ENCODE measurements around the gene CFAP46. TPM values are rescaled to one million over a fixed set of nuclear protein-coding genes. Genes with fewer than 3 reads are reported as not detected.
"Not testable (repeated sequence)": the region's sequence is repeated elsewhere in the genome, so short reads cannot be mapped to it uniquely, and the experiment has no call there.

The CFAP46 gene
- total RNA-seq, 1 donor from 2014 or later, result 1.1 TPM

DNA sequence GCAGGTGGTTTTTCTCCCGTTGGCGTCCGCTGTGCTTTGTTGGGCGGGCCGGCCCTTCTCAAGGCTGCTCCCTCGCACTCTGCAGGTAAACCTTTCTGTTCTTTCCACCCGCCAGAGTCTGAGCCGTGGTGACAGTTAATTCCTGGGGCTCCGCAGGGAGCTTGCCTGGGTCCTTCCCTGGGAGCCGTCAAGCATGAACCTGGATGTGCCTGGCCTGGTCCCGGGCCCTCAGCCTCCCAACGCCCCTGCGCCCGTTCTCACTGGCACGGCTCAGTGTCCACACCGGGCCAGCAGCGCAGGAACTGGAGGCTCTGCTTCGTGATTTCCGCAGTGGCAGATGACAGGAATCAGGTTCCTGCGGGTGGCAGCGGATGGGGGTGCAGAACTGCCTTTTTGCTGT lies 145.5 kb downstream of the CFAP46 start:
- no peak for DNase-seq (ENCODE audit: low spot score)
- no peak for ATAC-seq
- intact Hi-C loops (cut with DNase I), result no loop called here

DNA sequence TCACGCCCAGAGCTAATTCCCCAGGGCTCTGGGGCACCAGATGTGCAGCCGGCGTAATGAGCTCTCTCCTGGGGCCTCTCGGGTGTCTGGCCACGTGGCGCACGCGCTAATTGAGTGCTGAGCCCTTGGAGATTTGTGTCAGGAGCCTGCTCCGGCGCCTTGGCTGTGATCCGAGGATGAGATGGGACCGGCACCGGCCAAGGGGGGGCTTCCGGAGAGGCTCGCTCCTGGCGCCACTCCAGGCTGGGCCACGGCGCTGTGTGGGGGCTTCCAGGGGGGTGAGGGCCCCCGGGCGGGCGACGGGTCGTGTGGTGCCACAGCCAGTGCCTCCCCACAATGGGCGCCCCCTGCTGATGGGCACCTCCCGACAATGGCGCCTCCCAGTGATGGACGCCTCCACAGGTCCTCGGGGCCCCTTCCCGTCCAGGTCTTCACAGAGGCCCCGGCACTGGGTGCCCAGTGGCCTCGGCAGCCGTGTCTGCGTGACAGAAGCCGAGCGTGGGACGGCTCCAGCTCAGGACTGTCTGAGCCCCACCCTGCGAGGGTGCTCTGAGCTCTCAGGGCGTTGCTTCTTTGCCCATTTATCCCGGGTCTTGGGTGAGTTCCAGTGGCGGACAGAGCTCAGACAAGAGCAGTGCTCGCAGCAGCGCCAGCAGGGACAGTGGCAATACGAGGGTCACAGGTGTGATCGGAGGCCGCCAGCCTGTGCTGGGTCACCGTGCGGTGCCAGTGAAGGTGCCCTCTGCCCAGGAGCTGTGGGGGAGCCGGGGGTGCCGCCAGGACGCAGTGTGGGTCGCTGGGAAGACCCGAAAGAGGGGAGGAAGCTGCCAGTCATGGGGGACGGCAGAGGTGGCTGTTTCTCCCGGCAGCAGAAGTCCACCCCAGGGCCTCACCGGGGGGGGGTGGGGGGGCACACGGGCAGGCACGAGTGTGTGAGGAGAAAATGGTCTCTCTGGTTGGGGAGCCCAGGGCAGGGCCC lies 148.2 kb downstream of the CFAP46 start:
- intact Hi-C loops (cut with DNase I), result no loop called here
- DNase-seq (ENCODE audit: low spot score) (no peak), ATAC-seq (no peak)

DNA sequence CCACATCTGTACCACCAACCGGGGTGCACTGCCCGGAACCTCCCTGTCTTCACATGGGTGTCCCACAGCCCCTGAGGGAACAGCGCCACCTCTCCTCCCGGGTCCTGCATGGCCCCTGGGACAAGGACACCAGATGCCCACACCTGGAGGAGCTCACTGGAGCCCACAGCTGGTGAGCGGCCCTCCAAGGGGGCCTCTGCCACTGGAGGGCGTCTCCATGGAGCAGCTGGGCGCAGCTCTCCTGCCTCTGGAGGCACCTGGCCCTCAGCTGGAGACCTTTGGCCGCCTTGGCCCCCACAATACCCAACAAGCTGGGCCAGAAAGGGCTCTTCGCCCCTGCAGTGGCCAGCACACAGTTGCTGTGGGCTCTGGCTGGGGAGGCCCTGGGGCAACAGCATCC lies 149.2 kb downstream of the CFAP46 start:
- intact Hi-C loops (cut with DNase I), result no loop called here
- ATAC-seq (no peak), DNase-seq (ENCODE audit: low spot score) (no peak)

DNA sequence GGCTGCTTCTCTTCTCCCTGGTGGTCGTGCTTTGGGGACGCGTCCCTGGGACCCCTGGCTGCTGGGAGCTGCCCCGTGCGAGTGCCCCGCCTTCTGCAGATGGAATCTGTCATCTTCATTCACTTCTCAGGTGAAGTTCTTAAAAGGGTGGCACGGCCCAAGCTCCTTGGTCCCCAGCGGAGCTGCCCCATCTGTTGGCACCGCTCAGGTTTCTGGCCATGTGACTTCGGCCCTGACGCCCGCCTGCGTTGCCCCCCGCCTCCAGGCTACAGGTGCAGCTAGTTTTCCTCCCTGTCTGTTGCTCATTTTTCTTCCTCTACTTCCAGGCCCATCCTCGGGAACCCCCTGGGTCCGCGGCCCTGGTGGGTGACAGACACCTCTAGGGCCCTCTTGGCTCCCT lies 149.6 kb downstream of the CFAP46 start:
- no peak for DNase-seq (ENCODE audit: low spot score)
- intact Hi-C loops (cut with DNase I), result no loop called here
- no peak for ATAC-seq

DNA sequence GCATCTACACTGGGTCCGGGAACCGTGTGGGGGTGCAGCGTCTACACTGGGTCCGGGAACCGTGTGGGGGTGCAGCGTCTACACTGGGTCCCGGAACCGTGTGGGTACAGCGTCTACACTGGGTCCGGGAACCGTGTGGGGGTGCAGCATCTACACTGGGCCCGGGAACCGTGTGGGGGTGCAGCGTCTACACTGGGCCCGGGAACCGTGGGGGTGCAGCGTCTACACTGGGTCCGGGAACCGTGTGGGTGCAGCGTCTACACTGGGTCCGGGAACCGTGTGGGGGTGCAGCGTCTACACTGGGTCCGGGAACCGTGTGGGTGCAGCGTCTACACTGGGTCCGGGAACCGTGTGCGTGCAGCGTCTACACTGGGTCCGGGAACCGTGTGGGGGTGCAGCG lies 150.3 kb downstream of the CFAP46 start:
- intact Hi-C loops (cut with DNase I); ATAC-seq; DNase-seq (ENCODE audit: low spot score): not testable (repeated sequence)

DNA sequence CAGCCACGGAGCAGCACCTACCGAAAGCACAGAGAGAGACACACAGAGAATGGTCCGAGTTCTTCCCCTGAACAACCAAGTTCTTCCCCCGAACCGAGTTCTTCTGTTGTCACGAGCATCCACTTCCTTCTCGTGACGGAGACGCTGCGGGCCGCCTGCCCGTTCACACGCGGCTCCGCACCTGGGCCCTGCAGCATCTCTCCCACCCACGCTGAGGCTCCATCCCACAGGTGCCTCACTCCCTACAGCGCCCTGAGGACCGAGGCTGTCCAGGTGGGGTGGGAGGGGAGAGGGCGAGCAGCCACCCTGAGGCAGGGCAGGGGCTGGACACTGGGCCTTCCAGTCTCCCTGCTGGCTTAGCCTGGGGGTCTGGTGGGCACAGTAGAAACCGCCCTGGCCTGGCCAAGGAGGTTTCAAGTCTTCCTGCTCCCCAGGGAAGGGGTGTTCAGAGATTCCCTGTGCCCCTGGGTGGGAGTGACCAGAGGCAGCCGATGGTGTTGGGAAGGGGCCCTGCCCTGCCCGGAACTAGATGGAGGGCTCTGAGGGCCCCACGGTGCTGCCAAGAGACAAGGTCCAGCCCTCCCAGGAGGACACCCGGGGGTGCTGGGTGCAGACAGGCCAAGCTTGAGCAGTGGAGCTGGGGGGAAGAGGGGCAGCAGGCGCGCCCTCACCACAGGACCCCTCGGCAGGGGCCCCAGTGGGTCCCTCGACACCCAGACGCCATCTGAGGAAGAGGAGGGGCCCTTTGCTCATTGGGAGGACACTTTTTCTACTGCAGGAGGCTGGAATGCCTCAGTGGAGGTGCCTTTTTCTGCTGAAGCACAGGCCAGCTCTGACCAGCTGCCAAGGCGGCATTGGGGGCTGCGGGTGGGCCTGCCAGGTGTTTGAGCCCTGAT lies 151.2 kb downstream of the CFAP46 start:
- DNase-seq (ENCODE audit: low spot score) (no peak), ATAC-seq (no peak)
- intact Hi-C loops (cut with DNase I), result no loop called here

DNA sequence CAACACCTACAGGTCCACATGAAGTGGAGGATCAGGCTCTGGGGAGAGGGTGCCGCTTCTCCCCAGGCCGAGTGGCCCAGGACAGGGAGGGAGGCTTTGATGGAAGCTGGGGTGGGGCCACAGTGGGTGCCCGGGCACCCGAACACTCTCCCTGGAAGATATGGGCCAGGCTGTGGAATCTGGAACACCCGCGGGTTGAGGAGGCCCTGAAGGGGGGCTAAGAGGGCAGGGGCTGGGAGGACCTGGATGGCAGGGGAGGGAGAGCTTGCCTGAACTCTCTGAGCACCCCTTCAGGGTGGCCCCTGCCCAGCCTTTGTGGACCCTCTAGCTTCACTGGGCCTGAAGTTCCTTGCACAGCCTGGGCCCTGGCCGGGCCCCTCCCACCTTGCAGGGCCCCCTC lies 151.9 kb downstream of the CFAP46 start:
- intact Hi-C loops (cut with DNase I), result no loop called here
- ATAC-seq (no peak), DNase-seq (ENCODE audit: low spot score) (no peak)

DNA sequence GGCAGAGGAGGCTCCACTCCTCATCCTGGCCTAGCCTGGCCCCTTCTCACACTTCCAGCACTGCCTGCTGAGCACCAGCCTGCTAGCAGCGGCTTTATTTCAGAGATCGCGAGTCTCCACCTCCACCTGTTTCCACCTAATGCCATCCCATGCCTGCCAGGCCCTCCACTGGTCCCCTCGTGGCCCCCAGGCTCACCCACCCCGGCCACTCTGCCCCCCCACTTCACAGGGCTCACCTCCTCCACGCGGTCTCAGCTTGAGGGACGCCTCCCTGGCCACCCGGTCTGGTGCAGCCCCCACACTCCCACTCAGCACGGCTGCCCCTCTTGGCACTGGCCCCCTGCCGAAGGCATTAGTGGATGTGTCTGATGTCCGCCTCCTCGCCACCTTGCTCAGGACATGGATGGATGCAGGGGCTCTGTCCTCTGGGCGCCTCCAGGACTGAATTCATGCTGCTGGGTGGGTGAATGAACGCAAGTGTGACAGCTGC lies 152.7 kb downstream of the CFAP46 start:
- intact Hi-C loops (cut with DNase I), result loop anchor here (5.0 kb wide), 1 partner anchor 137 kb away; no protein-coding TSS in a partner anchor
- no peak for DNase-seq (ENCODE audit: low spot score)
- no peak for ATAC-seq

DNA sequence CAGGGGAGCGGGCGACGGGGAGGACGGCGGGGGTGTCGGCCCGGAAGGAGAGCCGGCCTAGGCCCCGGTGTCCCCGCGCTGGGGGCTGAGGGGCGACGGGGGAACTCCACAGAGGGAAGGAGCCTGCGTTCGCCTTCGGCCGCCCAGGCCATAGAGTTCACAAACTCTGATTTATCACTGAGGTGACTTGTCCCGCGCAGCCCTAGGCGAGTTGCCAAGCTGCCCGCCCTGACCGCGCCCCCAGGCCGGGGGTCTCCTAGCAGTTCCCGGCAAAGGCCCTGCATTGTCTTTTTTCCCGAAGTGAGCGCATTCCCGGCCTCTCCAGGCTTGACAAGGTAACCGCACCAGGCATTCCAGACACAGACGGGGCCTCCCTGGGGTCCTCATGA lies 153.5 kb downstream of the CFAP46 start:
- ATAC-seq (no peak), DNase-seq (ENCODE audit: low spot score) (no peak)
- intact Hi-C loops (cut with DNase I), result loop anchor here (5.0 kb wide), 1 partner anchor 137 kb away; no protein-coding TSS in a partner anchor

DNA sequence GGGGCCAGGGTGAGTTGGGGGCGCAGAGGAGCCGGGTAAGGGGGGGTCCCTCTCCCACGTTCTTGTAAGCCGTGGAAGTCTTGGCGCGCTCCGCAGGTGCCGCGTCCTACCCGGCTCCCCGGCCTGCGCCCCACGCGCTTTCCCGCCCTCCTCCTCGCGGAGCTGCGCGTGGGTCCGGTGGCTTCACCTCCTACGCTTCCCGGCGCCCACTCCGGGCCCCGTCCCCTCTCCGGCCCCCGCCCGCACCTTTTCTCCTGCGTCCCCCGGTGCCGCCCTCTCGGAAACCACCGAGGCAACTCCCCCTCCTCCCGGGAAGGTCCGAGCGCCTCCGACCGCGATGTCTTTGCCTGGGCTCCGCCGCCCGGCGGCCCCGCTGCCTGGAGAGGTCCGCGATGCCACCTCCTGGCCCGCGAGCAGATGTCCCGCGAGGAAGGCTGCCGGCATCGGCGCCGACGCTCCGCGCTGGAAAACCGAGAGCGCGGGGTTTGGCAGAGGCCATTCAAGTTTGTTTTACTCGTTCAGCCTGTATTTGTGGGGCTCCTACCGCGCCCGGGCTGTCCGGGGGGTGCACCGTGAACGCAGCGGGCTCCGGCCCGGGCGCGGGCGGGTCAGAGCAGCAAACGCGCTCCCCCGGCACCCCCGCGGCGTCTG lies 154.1 kb downstream of the CFAP46 start:
- peak; percentile 31 for ATAC-seq
- no peak for DNase-seq (ENCODE audit: low spot score)
- intact Hi-C loops (cut with DNase I), result loop anchor here (5.0 kb wide), 1 partner anchor 136 kb away; no protein-coding TSS in a partner anchor

DNA sequence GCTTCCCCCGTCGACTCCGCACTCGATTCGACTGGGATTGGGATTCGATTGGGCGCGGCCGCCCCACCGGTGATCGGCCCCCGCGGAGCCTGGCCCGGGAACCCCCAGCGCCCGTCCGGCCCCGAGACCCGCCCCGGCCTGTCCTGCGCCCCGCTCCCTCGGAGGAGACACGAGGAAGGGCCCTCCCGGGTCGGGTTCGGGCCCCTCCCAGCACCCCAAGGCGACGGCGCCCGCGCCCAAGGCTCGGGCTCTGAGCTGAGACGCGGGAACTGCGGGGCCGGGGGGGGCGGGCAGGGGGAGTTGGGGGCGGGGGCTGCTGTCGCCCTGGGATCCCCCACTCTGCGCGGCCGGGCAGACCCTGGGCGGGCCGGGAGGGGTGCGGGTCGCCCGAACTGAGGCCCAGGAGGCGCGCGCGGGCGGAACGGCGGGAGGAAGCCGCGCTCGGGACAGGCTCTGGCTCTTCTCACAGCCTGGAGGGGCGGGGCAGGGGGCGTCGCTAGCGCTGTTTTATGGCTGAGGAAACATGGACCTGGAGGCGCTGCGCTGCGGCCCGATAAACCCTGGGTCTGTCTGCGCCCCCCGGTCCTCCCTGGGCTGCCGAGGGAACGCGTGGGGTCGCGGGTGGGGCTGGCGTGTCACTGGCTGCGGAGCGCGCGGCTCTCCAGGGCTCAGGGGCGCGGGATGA lies 154.7 kb downstream of the CFAP46 start:
- DNase-seq (ENCODE audit: low spot score), result no peak
- ATAC-seq, result no peak
- intact Hi-C loops (cut with DNase I), result loop anchor here (5.0 kb wide), 1 partner anchor 135 kb away; no protein-coding TSS in a partner anchor

DNA sequence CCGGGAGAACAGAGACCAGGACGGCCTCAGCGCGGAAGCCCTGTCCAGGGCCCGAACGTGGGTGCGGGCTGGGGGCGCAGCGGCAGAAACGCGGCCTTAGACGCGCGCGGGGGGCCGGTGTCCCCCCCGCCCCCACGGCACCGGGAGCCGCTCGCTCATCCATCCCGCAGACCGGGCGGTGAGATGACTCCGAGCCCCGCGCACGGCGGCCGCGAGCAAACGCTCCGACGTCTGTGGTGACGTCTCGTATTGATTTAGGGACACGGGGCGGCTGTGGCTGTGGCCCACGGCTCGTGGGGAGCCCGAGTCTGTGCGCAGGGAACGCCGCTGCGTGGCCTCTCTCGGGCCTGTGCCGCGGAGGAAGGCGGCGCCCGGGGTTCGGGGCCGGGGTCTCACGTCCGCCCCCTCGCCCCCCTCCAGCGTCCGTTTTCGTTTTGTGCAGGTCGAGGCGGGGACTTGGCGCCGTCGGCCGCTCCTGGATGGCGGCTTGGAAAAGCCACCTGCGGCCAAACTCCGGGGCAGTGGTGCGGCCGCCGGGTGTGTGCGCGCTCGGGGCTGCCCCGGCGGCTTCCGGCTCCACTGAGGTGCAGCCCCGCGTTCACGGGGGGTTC lies 155.4 kb downstream of the CFAP46 start:
- DNase-seq (ENCODE audit: low spot score) (no peak), ATAC-seq (no peak)
- intact Hi-C loops (cut with DNase I), result loop anchor here (5.0 kb wide), 1 partner anchor 135 kb away; no protein-coding TSS in a partner anchor

DNA sequence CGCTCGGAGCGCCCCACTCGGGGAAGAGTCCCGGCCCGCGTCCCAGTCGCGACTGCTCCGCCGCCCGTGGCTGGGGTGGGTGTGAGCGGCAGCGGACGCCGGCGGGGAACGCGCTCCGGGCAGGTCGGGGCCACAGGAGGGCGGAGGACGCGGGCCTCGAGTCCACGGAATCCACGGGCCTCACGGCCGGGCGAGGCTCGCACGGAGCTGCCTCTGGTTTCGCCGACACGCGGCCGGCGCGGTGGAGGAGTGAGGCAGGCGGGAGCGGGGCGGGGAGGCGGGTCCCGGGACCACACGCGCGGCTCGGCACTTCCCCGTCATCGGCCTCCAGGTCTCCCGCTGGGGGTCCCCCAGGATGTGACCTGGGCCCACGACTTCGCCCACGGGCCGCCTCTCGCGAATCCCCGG lies 155.9 kb downstream of the CFAP46 start:
- DNase-seq (ENCODE audit: low spot score) (no peak), ATAC-seq (no peak)
- intact Hi-C loops (cut with DNase I), result loop anchor here (5.0 kb wide), 1 partner anchor 134 kb away; no protein-coding TSS in a partner anchor

DNA sequence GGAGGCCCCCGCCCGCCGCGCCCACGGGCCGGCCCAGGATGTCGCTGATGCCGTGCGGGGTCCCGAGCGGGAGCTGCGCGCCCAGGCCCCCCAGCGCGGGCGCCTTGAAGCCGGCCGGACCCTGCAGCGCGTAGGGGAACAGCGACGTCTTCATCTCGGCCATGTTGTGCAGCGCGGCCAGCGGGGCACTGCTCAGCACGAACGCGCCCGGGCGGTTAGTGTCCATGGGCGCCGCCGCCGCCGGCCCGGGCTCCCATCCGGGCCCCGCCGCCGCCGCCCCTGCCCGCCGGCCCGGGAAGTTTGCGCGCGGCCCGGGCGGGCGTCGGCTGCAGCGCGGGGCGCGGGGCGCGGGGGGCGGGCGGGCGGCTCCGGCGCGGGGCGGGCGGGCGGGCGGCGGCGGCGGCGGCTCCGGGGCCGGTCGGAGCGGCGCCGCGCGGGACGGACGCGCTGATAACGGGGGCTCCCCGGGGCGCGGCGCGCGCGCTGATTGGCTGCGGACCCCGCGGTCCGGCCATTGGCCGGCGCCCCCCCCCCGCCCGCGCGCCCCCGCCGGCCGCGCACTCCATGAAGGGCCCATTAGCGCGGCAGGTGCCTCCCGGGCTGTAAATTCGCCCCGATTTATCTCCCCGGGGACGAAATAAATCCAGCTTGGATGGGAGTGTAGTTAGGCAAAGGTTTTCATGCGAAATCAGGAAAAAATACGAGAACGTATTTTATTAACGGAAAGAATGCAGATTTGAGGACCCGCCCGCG lies 156.5 kb downstream of the CFAP46 start, which contains the start of gene NKX6-2:
NKX6-2 (minus strand) TSS at position 425 of the 753 bp plus-strand sequence; CDS start at position 226, 199 bp downstream.
- intact Hi-C loops (cut with DNase I), result loop anchor here (5.0 kb wide), 1 partner anchor 134 kb away; no protein-coding TSS in a partner anchor
- DNase-seq (ENCODE audit: low spot score) (no peak), ATAC-seq (no peak)

DNA sequence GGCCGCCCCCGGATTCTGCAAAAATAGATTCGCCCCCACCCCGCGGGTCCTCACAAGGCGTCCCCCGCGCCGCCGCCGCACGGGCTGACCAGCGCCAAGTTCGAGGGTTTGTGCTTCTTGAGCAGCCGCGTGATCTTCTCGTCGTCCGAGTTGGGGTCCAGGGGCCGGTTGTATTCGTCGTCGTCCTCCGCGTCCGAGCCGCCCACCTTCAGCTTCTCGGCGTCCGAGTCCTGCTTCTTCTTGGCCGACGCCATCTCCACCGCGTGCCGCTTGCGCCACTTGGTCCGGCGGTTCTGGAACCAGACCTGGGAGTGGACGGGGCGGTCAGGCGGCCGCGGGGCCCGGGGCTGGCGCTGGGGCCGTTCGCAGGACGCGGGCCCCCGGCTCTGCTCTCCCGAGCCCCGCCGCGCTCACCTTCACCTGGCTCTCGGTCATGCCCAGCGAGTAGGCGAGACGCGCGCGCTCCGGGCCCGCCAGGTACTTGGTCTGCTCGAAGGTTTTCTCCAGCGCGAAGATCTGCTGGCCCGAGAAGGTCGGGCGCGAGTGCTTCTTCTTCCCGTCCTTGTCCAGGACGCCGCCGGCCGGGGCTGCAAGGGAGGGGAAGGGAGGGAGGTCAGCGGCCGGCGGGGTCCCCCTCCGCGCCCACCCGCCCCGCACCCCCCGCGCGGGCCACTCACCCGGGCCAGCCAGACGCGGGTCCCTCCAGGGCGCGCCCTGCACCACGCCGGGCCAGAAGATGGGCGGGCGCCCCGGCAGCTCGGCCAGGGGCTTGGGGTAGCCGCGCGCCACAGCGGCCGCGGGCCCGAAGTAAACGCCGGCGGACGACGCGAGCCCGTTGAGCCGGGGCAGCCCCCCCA lies 157.3 kb downstream of the CFAP46 start:
- no peak for DNase-seq (ENCODE audit: low spot score)
- intact Hi-C loops (cut with DNase I), result loop anchor here (5.0 kb wide), 1 partner anchor 133 kb away; no protein-coding TSS in a partner anchor
- ATAC-seq, result no peak
